ENCODE results near the gene CYP27C1.
"Not testable (repeated sequence)": the region's sequence is repeated elsewhere in the genome, so short reads cannot be mapped to it uniquely, and the experiment has no call there.

Gene CYP27C1

GRCh38 chr2:127239395-127239794 lies 19.3 kb upstream of the CYP27C1 start:
- Histone ChIP-seq H3K4me1 (no peaks in the 10 kb centered on the region), H3K36me3 (ENCODE audit: control insufficient read depth, insufficient read depth, low read length) (no peaks in the 10 kb centered on the region), H3K27ac (no peak overlapping the region), H3K9ac (no peak overlapping the region), H3K27me3 (ENCODE audit: control insufficient read depth, insufficient read depth, low read length) (no peaks in the 10 kb centered on the region), H2AFZ (no peak overlapping the region), H3K4me2 (ENCODE audit: low read length) (no peak overlapping the region), H3K9me3 (ENCODE audit: control insufficient read depth, low read length) (no peaks in the 10 kb centered on the region), H3K4me3 (ENCODE audit: low read depth, low read length) (no peak overlapping the region), H3K79me2 (no peaks in the 10 kb centered on the region)
- no peak for TF ChIP-seq CTCF (IDR thresholded peaks at IDR 0.05)

GRCh38 chr2:127237768-127238167 lies 17.7 kb upstream of the CYP27C1 start:
- not testable (repeated sequence) for H3K4me3 ChIP-seq (ENCODE audit: low read depth, low read length); H3K27me3 ChIP-seq (ENCODE audit: control insufficient read depth, insufficient read depth, low read length); H3K4me2 ChIP-seq (ENCODE audit: low read length); H3K36me3 ChIP-seq (ENCODE audit: control insufficient read depth, insufficient read depth, low read length); H3K9me3 ChIP-seq (ENCODE audit: control insufficient read depth, low read length); H3K4me1 ChIP-seq; H2AFZ ChIP-seq; H3K27ac ChIP-seq; H3K79me2 ChIP-seq; H3K9ac ChIP-seq

GRCh38 chr2:127235082-127235702 lies 15.1 kb upstream of the CYP27C1 start:
- no peak overlapping the region for H3K4me3 ChIP-seq (ENCODE audit: low read depth, low read length)
- H3K9me3 ChIP-seq (ENCODE audit: control insufficient read depth, low read length): no peaks in the 10 kb centered on the region
- H3K9ac ChIP-seq: no peak overlapping the region
- no peak for TF ChIP-seq CTCF (IDR thresholded peaks at IDR 0.05)
- H3K4me1 ChIP-seq: no peaks in the 10 kb centered on the region
- no peaks in the 10 kb centered on the region for H3K79me2 ChIP-seq
- H3K27me3 ChIP-seq (ENCODE audit: control insufficient read depth, insufficient read depth, low read length): no peaks in the 10 kb centered on the region
- H3K4me2 ChIP-seq (ENCODE audit: low read length): no peak overlapping the region
- no peaks in the 10 kb centered on the region for H3K36me3 ChIP-seq (ENCODE audit: control insufficient read depth, insufficient read depth, low read length)
- no peak overlapping the region for H3K27ac ChIP-seq
- no peak overlapping the region for H2AFZ ChIP-seq

- Histone ChIP-seq H2AFZ (no peak overlapping the region), H3K4me3 (ENCODE audit: low read depth, low read length) (no peak overlapping the region)
- TF ChIP-seq CTCF (IDR thresholded peaks at IDR 0.05): no peak
Measured at GRCh38 chr2:127233710-127234109, 13.6 kb upstream of the CYP27C1 start.

GRCh38 chr2:127231130-127231865 lies 11.2 kb upstream of the CYP27C1 start:
- Histone ChIP-seq H3K4me1 (peaks cover 5% of the 10 kb centered on the region), H3K27me3 (ENCODE audit: control insufficient read depth, insufficient read depth, low read length) (no peaks in the 10 kb centered on the region), H3K79me2 (no peaks in the 10 kb centered on the region), H3K4me3 (ENCODE audit: low read depth, low read length) (no peak overlapping the region), H3K27ac (no peak overlapping the region), H3K4me2 (ENCODE audit: low read length) (no peak overlapping the region), H2AFZ (no peak overlapping the region), H3K9ac (no peak overlapping the region), H3K36me3 (ENCODE audit: control insufficient read depth, insufficient read depth, low read length) (no peaks in the 10 kb centered on the region), H3K9me3 (ENCODE audit: control insufficient read depth, low read length) (no peaks in the 10 kb centered on the region)
- TF ChIP-seq CTCF (IDR thresholded peaks at IDR 0.05): no peak

More at GRCh38 chr2:127233710-127234109, 13.6 kb upstream of the CYP27C1 start:
- Histone ChIP-seq H3K79me2 (no peaks in the 10 kb centered on the region), H3K4me1 (no peaks in the 10 kb centered on the region), H3K27me3 (ENCODE audit: control insufficient read depth, insufficient read depth, low read length) (no peaks in the 10 kb centered on the region), H3K27ac (no peak overlapping the region), H3K4me2 (ENCODE audit: low read length) (no peak overlapping the region), H3K9ac (no peak overlapping the region), H3K36me3 (ENCODE audit: control insufficient read depth, insufficient read depth, low read length) (no peaks in the 10 kb centered on the region), H3K9me3 (ENCODE audit: control insufficient read depth, low read length) (no peaks in the 10 kb centered on the region)
